ENCODE measurements around the gene KAT5.

The KAT5 gene

DNA sequence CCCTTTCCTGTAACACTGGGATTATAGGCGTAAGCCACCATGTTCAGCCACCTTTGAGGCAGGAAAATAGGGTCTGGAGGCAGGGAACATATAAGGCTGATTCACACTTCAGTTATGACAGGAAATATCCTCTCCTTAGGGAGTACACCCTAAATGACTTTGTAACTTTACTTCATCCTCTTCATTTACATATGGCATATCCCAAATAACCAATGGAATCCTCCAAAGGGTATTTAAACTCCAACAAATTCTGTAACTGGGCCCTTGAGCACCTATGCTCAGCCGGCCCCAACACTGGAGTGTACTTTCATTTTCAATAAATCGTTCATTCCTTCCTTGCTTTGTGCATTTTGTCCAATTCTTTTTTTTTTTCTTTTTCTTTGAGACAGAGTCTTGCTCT is 1.6 kb upstream of the KAT5 start:
- DNase-seq (ENCODE audit: low read depth in 2 of 2) = peak in 1 of 2 donors; percentile 40
- TF ChIP-seq, protein P1, sequence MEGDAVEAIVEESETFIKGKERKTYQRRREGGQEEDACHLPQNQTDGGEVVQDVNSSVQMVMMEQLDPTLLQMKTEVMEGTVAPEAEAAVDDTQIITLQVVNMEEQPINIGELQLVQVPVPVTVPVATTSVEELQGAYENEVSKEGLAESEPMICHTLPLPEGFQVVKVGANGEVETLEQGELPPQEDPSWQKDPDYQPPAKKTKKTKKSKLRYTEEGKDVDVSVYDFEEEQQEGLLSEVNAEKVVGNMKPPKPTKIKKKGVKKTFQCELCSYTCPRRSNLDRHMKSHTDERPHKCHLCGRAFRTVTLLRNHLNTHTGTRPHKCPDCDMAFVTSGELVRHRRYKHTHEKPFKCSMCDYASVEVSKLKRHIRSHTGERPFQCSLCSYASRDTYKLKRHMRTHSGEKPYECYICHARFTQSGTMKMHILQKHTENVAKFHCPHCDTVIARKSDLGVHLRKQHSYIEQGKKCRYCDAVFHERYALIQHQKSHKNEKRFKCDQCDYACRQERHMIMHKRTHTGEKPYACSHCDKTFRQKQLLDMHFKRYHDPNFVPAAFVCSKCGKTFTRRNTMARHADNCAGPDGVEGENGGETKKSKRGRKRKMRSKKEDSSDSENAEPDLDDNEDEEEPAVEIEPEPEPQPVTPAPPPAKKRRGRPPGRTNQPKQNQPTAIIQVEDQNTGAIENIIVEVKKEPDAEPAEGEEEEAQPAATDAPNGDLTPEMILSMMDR (IDR thresholded peaks at IDR 0.05; ENCODE audit: low read depth, low read length) = no peak
- no peak overlapping the region for H3K4me3 ChIP-seq (replicated peaks in 1 of 2; ENCODE audit: low read depth in 2 of 2, low read length in 2 of 2)

DNA sequence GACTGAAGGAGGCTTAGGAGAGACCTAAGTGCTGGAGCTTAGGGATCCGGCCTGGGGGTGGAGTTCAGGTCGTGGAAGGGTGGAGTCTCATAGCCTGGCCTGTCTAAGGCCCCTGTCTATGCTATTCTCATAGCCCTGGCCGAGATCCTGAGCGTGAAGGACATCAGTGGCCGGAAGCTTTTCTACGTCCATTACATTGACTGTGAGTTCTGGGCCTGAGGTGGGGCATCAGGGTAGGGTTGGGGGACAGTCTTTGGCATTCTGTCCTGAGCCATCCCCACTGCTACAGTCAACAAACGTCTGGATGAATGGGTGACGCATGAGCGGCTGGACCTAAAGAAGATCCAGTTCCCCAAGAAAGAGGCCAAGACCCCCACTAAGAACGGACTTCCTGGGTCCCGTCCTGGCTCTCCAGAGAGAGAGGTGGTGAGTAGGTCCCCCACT is 603 bp downstream of the KAT5 start:
- TF ChIP-seq, protein P1 (IDR thresholded peaks at IDR 0.05; ENCODE audit: low read depth, low read length) = no peak
- peak overlapping the region; percentile 77 to 78 for H3K4me3 ChIP-seq (replicated peaks in 1 of 2; ENCODE audit: low read depth in 2 of 2, low read length in 2 of 2)
- no peak for DNase-seq (ENCODE audit: low read depth in 2 of 2)

DNA sequence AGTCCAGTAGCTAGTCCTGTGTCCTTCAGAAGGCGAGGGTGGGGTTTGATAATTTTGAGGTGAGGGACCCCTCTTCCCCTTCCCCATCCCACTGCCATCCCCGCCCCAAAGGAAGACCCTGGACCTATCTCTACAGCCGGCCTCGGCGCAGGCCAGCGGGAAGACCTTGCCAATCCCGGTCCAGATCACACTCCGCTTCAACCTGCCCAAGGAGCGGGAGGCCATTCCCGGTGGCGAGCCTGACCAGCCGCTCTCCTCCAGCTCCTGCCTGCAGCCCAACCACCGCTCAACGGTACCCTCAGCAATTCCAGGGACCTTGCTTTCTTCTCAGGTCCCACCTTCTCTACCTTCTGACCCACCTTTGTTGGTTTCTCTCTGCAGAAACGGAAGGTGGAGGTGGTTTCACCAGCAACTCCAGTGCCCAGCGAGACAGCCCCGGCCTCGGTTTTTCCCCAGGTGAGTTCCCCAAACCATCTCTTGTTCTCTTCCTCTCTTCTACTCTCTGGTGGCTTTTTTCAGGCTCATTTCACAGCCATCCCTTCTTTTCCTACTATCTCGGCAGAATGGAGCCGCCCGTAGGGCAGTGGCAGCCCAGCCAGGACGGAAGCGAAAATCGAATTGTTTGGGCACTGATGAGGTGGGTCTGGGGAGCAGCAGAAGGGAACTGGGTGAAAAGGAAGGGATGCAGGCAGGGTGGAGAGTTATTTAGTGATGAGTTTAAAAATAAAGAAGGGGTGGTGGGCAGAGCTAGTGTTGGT is 1.3 kb downstream of the KAT5 start:
- TF ChIP-seq, protein P1 (IDR thresholded peaks at IDR 0.05; ENCODE audit: low read depth, low read length) = no peak

DNA sequence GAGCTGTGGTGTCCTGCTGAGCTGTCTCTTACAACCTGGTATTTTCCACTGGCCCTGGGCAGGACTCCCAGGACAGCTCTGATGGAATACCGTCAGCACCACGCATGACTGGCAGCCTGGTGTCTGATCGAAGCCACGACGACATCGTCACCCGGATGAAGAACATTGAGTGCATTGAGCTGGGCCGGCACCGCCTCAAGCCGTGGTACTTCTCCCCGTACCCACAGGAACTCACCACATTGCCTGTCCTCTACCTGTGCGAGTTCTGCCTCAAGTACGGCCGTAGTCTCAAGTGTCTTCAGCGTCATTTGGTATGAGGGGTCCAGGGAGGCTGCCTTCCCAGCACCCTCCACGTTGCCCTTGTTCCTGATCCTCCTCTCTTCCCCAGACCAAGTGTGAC is 2.4 kb downstream of the KAT5 start:
- TF ChIP-seq, protein P1 (IDR thresholded peaks at IDR 0.05; ENCODE audit: low read depth, low read length) = no peak
- H3K4me3 ChIP-seq (replicated peaks in 1 of 2; ENCODE audit: low read depth in 2 of 2, low read length in 2 of 2) = no peak overlapping the region
- no peak for DNase-seq (ENCODE audit: low read depth in 2 of 2)

More for the DNA sequence above, 1.3 kb downstream of the KAT5 start:
- no peak for DNase-seq (ENCODE audit: low read depth in 2 of 2)
- peak overlapping the region in 1 of 2 donors; percentile 78 for H3K4me3 ChIP-seq (replicated peaks in 1 of 2; ENCODE audit: low read depth in 2 of 2, low read length in 2 of 2)

DNA sequence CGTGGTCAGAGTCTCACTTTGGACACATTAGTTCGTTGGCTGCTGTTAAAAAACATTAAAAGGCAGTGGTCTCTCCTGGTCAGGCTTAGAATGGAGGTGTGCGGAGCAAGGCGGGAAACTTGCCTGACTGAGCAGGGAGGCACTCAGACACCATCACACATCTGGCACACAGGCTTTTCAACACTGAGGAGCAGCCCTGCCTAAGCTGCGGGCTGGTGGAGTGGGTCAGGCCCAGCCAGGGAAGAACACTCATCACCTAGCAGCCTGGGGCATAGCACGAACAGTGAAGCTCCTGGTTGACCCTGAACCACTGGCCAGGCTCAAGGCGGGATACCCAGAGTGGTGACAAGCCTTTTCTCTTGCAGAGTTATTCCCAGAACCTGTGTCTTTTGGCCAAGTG is 4.2 kb downstream of the KAT5 start:
- DNase-seq (ENCODE audit: low read depth in 2 of 2) = no peak
- no peak overlapping the region for H3K4me3 ChIP-seq (replicated peaks in 1 of 2; ENCODE audit: low read depth in 2 of 2, low read length in 2 of 2)
- TF ChIP-seq, protein P1 (IDR thresholded peaks at IDR 0.05; ENCODE audit: low read depth, low read length) = no peak

DNA sequence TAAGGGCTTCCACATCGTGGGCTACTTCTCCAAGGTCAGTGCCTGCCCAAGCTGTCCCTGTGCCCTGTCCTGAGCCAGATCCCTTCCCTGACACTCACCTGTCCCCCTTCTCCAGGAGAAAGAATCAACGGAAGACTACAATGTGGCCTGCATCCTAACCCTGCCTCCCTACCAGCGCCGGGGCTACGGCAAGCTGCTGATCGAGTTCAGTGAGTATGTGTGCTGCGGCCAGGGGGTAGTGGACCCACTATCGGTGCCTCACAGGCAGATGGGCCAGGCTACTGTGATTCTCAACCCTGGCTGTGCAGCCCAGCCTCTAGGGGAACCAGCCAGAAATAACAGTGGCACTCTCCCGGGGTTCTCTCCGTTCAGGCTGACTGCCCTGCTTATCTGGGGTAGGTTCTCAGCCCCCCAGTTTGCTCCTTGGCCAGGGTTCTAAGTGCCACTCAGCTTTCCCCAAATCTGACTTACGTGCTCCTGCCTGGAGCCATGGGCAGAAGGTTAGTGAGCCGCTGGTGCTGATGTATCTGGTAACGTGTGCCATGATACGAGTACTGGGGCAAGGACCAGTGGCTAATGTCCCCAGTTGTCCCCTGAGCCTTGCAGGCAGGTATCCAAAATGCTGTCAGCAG is 4.8 kb downstream of the KAT5 start:
- no peak for DNase-seq (ENCODE audit: low read depth in 2 of 2)
- TF ChIP-seq, protein P1 (IDR thresholded peaks at IDR 0.05; ENCODE audit: low read depth, low read length) = no peak

More for the DNA sequence above, 4.8 kb downstream of the KAT5 start:
- no peak overlapping the region for H3K4me3 ChIP-seq (replicated peaks in 1 of 2; ENCODE audit: low read depth in 2 of 2, low read length in 2 of 2)
